AG04450 (cell line): ENCODE data around the gene ZNF134. TPM values are rescaled to one million over a fixed set of nuclear protein-coding genes. Genes with fewer than 3 reads are reported as not detected.
A peak's percentile ranks its signal among the peaks of the same experiment; 100 is the strongest.

ENCODE experiments used
- CTCF ChIA-PET: fragments of 300-600, 350-600 bp; formaldehyde crosslinking; extraction: SDS; loops from one replicate; lab custom pipeline; 2022; ENCODE audit warnings: antibody characterized with exemption, inconsistent platforms; lab: Charles Lee
- POLR2A ChIA-PET: fragments of 350-600 bp; formaldehyde crosslinking; extraction: SDS; loops from one replicate; lab custom pipeline; 2021; ENCODE audit warnings: antibody characterized with exemption, inconsistent platforms; lab: Yijun Ruan, JAX
- DNase-seq: peaks from one replicate; pipeline ENCODE4 v3.0.0-alpha.2; 2011; ENCODE audit warnings: low read depth, low spot score
- H3K27ac ChIP-seq: one replicate; pipeline ENCODE4 v1.5.1; 2012; ENCODE audit warnings: low read depth, low read length, control low read depth
- H3K27me3 ChIP-seq: one replicate; pipeline ENCODE4 v1.6.0; 2012; ENCODE audit warnings: low read length; ENCODE audit not compliant: control insufficient read depth, insufficient read depth
- H3K4me3 ChIP-seq: 2 replicates; pipeline ENCODE4 v1.5.1; 2011; ENCODE audit warnings: mild to moderate bottlenecking, low read depth, low read length, control low read depth
- H3K9me3 ChIP-seq: 2 replicates; pipeline ENCODE4 v1.5.1; 2012; ENCODE audit warnings: low read length; ENCODE audit not compliant: control insufficient read depth, insufficient read depth
- polyA plus RNA-seq: library from polyadenylated mRNA; depleted of rRNA; stranded (reverse); fragments of >200 nt; gene quantifications from 2 replicates; pipeline ENCODE4 v1.2.3, GENCODE V29; 2011
- TF ChIP-seq, protein P1 (sequence below): IDR thresholded peaks from 2 replicates; pipeline ENCODE4 v1.5.1; 2011; ENCODE audit warnings: low read depth, low read length, control low read depth, inconsistent platforms

ZNF134 gene
- polyA plus RNA-seq, 1 experiment = 10.9 TPM

DNA sequence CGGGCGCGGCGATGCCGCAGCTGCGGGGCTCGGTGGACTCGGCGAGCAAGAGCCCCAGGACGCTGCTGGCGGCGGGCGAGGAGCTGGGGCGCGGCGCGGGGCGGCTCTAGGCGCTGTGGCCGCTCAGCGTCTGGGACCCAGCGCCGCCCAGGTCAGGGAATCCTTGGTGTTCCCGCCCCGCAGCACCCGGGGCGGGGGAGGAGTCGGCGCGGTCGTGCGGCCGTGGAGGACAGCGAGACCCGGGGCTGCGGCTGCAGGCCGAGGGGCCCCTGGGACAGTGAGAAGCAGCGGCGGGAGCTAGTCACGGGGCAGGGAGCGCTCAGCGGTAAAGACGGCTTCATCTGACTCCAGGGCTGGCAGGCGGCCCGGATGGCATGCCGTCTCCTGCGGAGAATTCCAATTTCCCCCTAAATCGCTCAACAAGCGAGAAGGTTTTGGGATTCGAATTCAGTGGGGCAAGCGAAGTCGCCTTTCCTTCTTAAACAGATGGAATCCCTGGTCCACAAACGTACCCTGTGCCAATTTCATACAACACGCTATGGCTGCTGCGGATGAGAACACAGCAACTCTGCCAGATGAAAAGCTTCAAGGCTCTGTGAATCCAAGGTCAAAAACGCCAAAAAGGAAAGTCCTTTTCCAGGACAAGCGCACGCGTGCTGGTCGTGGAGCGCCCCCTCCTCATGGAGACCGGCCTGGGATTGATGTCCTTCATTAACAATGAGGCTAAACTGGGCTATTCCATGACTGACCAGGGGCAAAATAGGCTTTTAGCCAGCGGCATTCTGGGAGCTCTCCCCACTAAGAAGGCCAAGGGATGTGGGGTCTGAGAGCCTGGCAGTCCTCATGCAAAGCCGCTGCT, 50.5 kb downstream of the ZNF134 start:
- DNase-seq = no peak
- H3K27me3 ChIP-seq = peaks cover 4% of the 10 kb centered on the region
- POLR2A ChIA-PET = interaction anchor here (0.6 to 1.5 kb wide), 2 partner anchors 8 to 17 kb away, joined by 9 read pairs; partner anchors contain the start of gene ZNF551
- TF ChIP-seq, protein P1, sequence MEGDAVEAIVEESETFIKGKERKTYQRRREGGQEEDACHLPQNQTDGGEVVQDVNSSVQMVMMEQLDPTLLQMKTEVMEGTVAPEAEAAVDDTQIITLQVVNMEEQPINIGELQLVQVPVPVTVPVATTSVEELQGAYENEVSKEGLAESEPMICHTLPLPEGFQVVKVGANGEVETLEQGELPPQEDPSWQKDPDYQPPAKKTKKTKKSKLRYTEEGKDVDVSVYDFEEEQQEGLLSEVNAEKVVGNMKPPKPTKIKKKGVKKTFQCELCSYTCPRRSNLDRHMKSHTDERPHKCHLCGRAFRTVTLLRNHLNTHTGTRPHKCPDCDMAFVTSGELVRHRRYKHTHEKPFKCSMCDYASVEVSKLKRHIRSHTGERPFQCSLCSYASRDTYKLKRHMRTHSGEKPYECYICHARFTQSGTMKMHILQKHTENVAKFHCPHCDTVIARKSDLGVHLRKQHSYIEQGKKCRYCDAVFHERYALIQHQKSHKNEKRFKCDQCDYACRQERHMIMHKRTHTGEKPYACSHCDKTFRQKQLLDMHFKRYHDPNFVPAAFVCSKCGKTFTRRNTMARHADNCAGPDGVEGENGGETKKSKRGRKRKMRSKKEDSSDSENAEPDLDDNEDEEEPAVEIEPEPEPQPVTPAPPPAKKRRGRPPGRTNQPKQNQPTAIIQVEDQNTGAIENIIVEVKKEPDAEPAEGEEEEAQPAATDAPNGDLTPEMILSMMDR = no peak
- H3K9me3 ChIP-seq = peaks cover 3% of the 10 kb centered on the region; the same call in 1 of the 2 replicates
- peak overlapping the region; percentile 65 for H3K4me3 ChIP-seq
- CTCF ChIA-PET = interaction anchor here (1.3 kb wide), 1 partner anchor 17 kb away, joined by 4 read pairs; the partner anchor contains the start of gene ZNF551
- no peak overlapping the region for H3K27ac ChIP-seq

DNA sequence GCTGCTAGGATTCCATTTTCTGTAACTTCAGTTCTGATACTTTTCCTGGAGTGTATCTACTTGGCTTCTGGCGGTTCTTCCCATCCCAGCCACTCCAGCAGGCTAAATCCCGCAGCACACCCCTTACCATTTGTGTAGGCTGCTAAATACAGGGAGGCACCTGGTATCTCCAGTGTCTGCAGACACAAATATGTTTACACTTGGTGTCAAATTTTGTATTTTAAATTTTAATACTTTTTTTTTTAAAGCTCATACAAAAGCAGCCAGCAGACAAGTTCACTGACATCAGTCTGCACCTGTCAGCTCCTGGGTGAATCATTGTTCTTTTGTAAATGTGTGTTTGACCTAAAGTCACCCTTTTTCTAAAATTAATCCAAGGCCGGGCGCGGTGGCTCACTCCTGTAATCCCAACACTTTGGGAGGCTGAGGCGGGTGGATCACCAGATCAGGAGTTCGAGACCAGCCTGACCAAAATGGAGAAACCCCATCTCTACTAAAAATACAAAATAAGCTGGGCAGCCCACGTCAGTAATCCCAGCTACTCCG, 51.3 kb downstream of the ZNF134 start:
- ChIA-PET POLR2A (interaction anchor here (1.5 kb wide), 1 partner anchor 16 kb away, joined by 9 read pairs; the partner anchor contains the start of gene ZNF551), CTCF (no interaction called here)
- Histone ChIP-seq H3K27ac (no peak overlapping the region), H3K4me3 (no peak overlapping the region), H3K9me3 (peaks cover 3% of the 10 kb centered on the region; the same call in 1 of the 2 replicates), H3K27me3 (peaks cover 4% of the 10 kb centered on the region)
- TF ChIP-seq, protein P1 = no peak
- no peak for DNase-seq

DNA sequence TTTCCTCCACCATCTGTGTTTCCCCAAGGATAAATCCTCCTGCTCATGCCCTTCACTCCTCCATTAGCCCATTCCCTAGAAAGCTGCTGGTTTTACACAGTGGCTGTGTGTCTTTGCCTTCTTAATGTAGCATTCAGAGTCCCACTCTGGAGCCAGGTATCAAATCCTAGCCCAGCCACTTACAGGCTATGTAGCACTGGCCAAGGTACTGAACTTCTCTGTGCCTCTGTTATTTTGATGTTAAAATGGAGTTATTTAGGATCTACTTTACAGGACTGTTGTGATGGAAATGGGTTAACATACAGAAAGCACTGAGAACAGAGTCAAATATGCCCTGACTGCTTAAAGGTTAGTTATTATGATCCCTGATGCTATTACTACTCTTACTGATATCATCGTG, 53.2 kb downstream of the ZNF134 start:
- POLR2A ChIA-PET = no interaction called here
- DNase-seq = no peak

DNA sequence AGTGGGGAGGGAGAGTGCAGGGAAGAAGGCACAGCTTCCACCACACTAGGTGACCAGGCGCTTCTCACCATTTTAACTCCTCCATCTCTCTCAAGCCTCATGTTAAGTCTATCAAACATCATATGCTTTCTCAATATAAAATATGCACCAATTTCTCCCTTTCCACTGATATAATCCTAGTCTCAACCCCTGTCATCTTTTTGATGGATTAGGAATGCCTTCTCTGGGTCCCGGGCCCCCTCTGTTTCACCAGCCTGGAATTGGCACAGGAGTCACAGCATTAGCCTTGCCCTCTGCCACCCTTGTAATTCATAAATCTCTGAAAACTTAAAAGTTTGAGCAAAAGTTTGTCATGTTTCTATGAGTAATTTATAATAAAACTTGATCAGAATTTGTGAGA, 54.6 kb downstream of the ZNF134 start, which contains the start of gene ZSCAN4:
Gene ZSCAN4 (plus strand): TSS at position 301 of the 400 bp plus-strand sequence. CDS start 7,211 bp downstream, outside the sequence.
- Histone ChIP-seq H3K27me3 (no peaks in the 10 kb centered on the region), H3K27ac (no peak within 1 kb of the TSS), H3K4me3 (no peak within 1 kb of the TSS), H3K9me3 (peaks cover 3% of the 10 kb centered on the region; the same call in 1 of the 2 replicates)
- POLR2A ChIA-PET = no interaction called here
- DNase-seq = no peak
- TF ChIP-seq, protein P1 = no peak
- CTCF ChIA-PET = no interaction called here

More for the DNA sequence above, 53.2 kb downstream of the ZNF134 start:
- peaks cover 3% of the 10 kb centered on the region; the same call in 1 of the 2 replicates for H3K9me3 ChIP-seq
- CTCF ChIA-PET = no interaction called here
- TF ChIP-seq, protein P1 = no peak
- no peaks in the 10 kb centered on the region for H3K27me3 ChIP-seq
- H3K27ac ChIP-seq = no peak overlapping the region
- H3K4me3 ChIP-seq = no peak overlapping the region
